ENCODE results near the gene CCSAP.
A peak's percentile ranks its signal among the peaks of the same experiment; 100 is the strongest.
"Not testable (repeated sequence)": the region's sequence is repeated elsewhere in the genome, so short reads cannot be mapped to it uniquely, and the experiment has no call there.

The CCSAP gene

GRCh38 chr1:229325853-229326487, 16.9 kb downstream of the CCSAP start:
- DNase-seq (ENCODE audit: low spot score) = no peak

GRCh38 chr1:229325401-229325800, 17.4 kb downstream of the CCSAP start:
- no peak for DNase-seq (ENCODE audit: low spot score)

- DNase-seq (ENCODE audit: low spot score) = no peak
Measured at GRCh38 chr1:229323885-229324553, 18.8 kb downstream of the CCSAP start.

- no peak for DNase-seq (ENCODE audit: low spot score)
Measured at GRCh38 chr1:229323201-229323600, 19.6 kb downstream of the CCSAP start.

GRCh38 chr1:229319487-229319886, 23.4 kb downstream of the CCSAP start:
- DNase-seq (ENCODE audit: low spot score) = no peak

GRCh38 chr1:229318056-229318455, 24.8 kb downstream of the CCSAP start:
- no peak for DNase-seq (ENCODE audit: low spot score)

- DNase-seq (ENCODE audit: low spot score) = no peak
Measured at GRCh38 chr1:229316166-229316565, 26.7 kb downstream of the CCSAP start.

- DNase-seq (ENCODE audit: low spot score) = no peak
Measured at GRCh38 chr1:229310833-229311232, 32.0 kb downstream of the CCSAP start.

GRCh38 chr1:229309684-229310083, 33.2 kb downstream of the CCSAP start:
- DNase-seq (ENCODE audit: low spot score) = no peak

- DNase-seq (ENCODE audit: low spot score) = no peak
Measured at GRCh38 chr1:229309074-229309473, 33.8 kb downstream of the CCSAP start.

- DNase-seq (ENCODE audit: low spot score) = no peak
Measured at GRCh38 chr1:229305392-229305791, 37.5 kb downstream of the CCSAP start.

GRCh38 chr1:229303855-229304254, 39.0 kb downstream of the CCSAP start:
- no peak for DNase-seq (ENCODE audit: low spot score)

- DNase-seq (ENCODE audit: low spot score) = no peak
Measured at GRCh38 chr1:229302740-229303139, 40.1 kb downstream of the CCSAP start.

- DNase-seq (ENCODE audit: low spot score) = no peak
Measured at GRCh38 chr1:229300099-229300757, 42.6 kb downstream of the CCSAP start.

- no peak for DNase-seq (ENCODE audit: low spot score)
Measured at GRCh38 chr1:229298887-229299503, 43.9 kb downstream of the CCSAP start.

- no peak for DNase-seq (ENCODE audit: low spot score)
Measured at GRCh38 chr1:229298420-229298819, 44.4 kb downstream of the CCSAP start.

- no peak for DNase-seq (ENCODE audit: low spot score)
Measured at GRCh38 chr1:229297746-229298145, 45.1 kb downstream of the CCSAP start.

GRCh38 chr1:229296541-229296941, 46.3 kb downstream of the CCSAP start:
- DNase-seq (ENCODE audit: low spot score) = peak; percentile 73

- DNase-seq (ENCODE audit: low spot score) = no peak
Measured at GRCh38 chr1:229295745-229296144, 47.1 kb downstream of the CCSAP start.

- DNase-seq (ENCODE audit: low spot score) = no peak
Measured at GRCh38 chr1:229293528-229294204, 49.2 kb downstream of the CCSAP start.

GRCh38 chr1:229291686-229292085, 51.2 kb downstream of the CCSAP start:
- not testable (repeated sequence) for DNase-seq (ENCODE audit: low spot score)

- no peak for DNase-seq (ENCODE audit: low spot score)
Measured at GRCh38 chr1:229288516-229288915, 54.3 kb downstream of the CCSAP start.

Measured in GM03348 (cell line).